Liver (tissue), 9 donors: ENCODE measurements around the gene ZNF536. TPM values are rescaled to one million over a fixed set of nuclear protein-coding genes. Genes with fewer than 3 reads are reported as not detected.

ENCODE experiments used
- DNase-seq: peaks from one replicate; pipeline ENCODE4 v3.0.0-alpha.2; 2017; ENCODE audit warnings: low spot score
- H3K27ac ChIP-seq, 2 donors: one replicate each; pipeline ENCODE4 v1.7.0; 2013; ENCODE audit warnings: inconsistent platforms in 2 of 2, low read length in 2 of 2, control low read depth in 1 of 2, low read depth in 1 of 2, mild to moderate bottlenecking in 1 of 2
- H3K27me3 ChIP-seq, 4 donors: one replicate each; pipeline versions ENCODE4 v1.6.1 to v1.7.0; 2013; ENCODE audit warnings: low read length in 3 of 4, inconsistent platforms in 1 of 4, mild to moderate bottlenecking in 1 of 4, moderate library complexity in 1 of 4; ENCODE audit not compliant: control insufficient read depth in 4 of 4, insufficient read depth in 4 of 4
- H3K36me3 ChIP-seq, 4 donors: one replicate each; pipeline versions ENCODE4 v1.6.1 to v1.7.0; 2013; ENCODE audit warnings: low read length in 3 of 4, mild to moderate bottlenecking in 3 of 4, low read depth in 1 of 4, moderate library complexity in 1 of 4; ENCODE audit not compliant: control insufficient read depth in 4 of 4, insufficient read depth in 3 of 4
- H3K4me1 ChIP-seq, 4 donors: one replicate each; pipeline versions ENCODE4 v1.6.1 to v1.7.0; 2013; ENCODE audit warnings: low read length in 3 of 4, mild to moderate bottlenecking in 3 of 4, moderate library complexity in 1 of 4; ENCODE audit not compliant: control insufficient read depth in 4 of 4, insufficient read depth in 4 of 4
- H3K4me3 ChIP-seq, 3 donors: one replicate each; pipeline versions ENCODE4 v1.6.1 to v1.7.0; 2013; ENCODE audit warnings: low read length in 3 of 3, control low read depth in 1 of 3, low read depth in 1 of 3, mild to moderate bottlenecking in 1 of 3
- H3K9ac ChIP-seq, 2 donors: one replicate each; pipeline ENCODE4 v1.7.0; 2013; ENCODE audit warnings: low read length in 2 of 2, mild to moderate bottlenecking in 2 of 2, moderate library complexity in 2 of 2, control low read depth in 1 of 2, low read depth in 1 of 2
- H3K9me3 ChIP-seq, 4 donors: one replicate each; pipeline versions ENCODE4 v1.6.1 to v1.7.0; 2013; ENCODE audit warnings: low read length in 3 of 4; ENCODE audit not compliant: control insufficient read depth in 4 of 4
- EGR1 ChIP-seq, 2 donors: IDR thresholded peaks; 2 replicates each; pipeline ENCODE4 v1.6.1; 2016 to 2018; ENCODE audit warnings: antibody characterized with exemption in 2 of 2, low read depth in 2 of 2
- FOXA1 ChIP-seq: IDR thresholded peaks from 2 replicates; pipeline ENCODE4 v1.6.1; 2016; ENCODE audit warnings: antibody characterized with exemption
- FOXA2 ChIP-seq: IDR thresholded peaks from 2 replicates; pipeline ENCODE4 v1.6.1; 2016; ENCODE audit warnings: antibody characterized with exemption
- GABPA ChIP-seq, 2 donors: IDR thresholded peaks in 1 of 2; conservative IDR thresholded peaks in 1 of 2; 2 replicates each; pipeline ENCODE4 v1.6.1; 2016; ENCODE audit warnings: antibody characterized with exemption in 2 of 2, mild to moderate bottlenecking in 1 of 2, moderate library complexity in 1 of 2
- HNF4G ChIP-seq: IDR thresholded peaks from 2 replicates; pipeline ENCODE4 v1.6.1; 2016; ENCODE audit warnings: antibody characterized with exemption
- JUND ChIP-seq, 2 donors: IDR thresholded peaks; 2 replicates each; pipeline ENCODE4 v1.6.1; 2016; ENCODE audit warnings: antibody characterized with exemption in 2 of 2
- RAD21 ChIP-seq, 2 donors: IDR thresholded peaks; 2 replicates each; pipeline ENCODE4 v1.6.1; 2016; ENCODE audit warnings: antibody characterized with exemption in 2 of 2, mild to moderate bottlenecking in 2 of 2
- RXRA ChIP-seq, 2 donors: IDR thresholded peaks; 2 replicates each; pipeline ENCODE4 v1.6.1; 2017 to 2018; ENCODE audit warnings: antibody characterized with exemption in 2 of 2, mild to moderate bottlenecking in 1 of 2
- SP1 ChIP-seq: IDR thresholded peaks from 2 replicates; pipeline ENCODE4 v1.6.1; 2018; ENCODE audit warnings: antibody characterized with exemption, mild to moderate bottlenecking
- YY1 ChIP-seq: IDR thresholded peaks from 2 replicates; pipeline ENCODE4 v1.6.1; 2016; ENCODE audit warnings: antibody characterized with exemption, mild to moderate bottlenecking
- WGBS: extraction: QIAGEN DNeasy Blood & Tissue Kit; methylation state at CpG from one replicate; pipeline ENCODE4 v1.1.7; 2013; 5-methylcytosine and 5-hydroxymethylcytosine counted together
- polyA plus RNA-seq, 2 donors: library from polyadenylated mRNA; stranded (reverse) in 1 of 2; unstranded in 1 of 2; fragments of 200-250 nt in 1 of 2; fragments of >200 nt in 1 of 2; fragmentation: Nextera tagmentation in 1 of 2; extraction: Ambion mirVana in 1 of 2; gene quantifications; one replicate each; pipeline versions ENCODE4 v1.2.1 to v1.2.3, GENCODE V29; 2013 to 2015
- total RNA-seq, 2 donors: library from RNA; depleted of rRNA; stranded (reverse); fragments of >200 nt; gene quantifications; one replicate each; pipeline ENCODE4 v1.2.3, GENCODE V29; 2014
- TF ChIP-seq, protein P1 (sequence below): fragments of 150-350 bp; IDR thresholded peaks from 2 replicates; pipeline ENCODE4 v1.5.1; 2017; ENCODE audit warnings: improper control_type of control experiment, low read depth, low read length; ENCODE audit not compliant: missing input control
- TF ChIP-seq, protein P2 (sequence below): IDR thresholded peaks from 2 replicates; pipeline ENCODE4 v1.6.1; 2016; ENCODE audit warnings: antibody characterized with exemption
- TF ChIP-seq, protein P3 (sequence below): IDR thresholded peaks from 2 replicates; pipeline ENCODE4 v1.6.1; 2016; ENCODE audit warnings: antibody characterized with exemption, mild to moderate bottlenecking
- TF ChIP-seq, protein P4 (sequence below): IDR thresholded peaks from 2 replicates; pipeline ENCODE4 v1.6.1; 2016; ENCODE audit warnings: antibody characterized with exemption
- donor health status: healthy.
- donor health status: healthy.
- donor health status: healthy.
- donor health status: healthy.
- donor health status: healthy.

ZNF536 gene
- total and polyA plus RNA-seq, 4 donors = 0.02 to 0.17 (median 0.08) TPM

DNA sequence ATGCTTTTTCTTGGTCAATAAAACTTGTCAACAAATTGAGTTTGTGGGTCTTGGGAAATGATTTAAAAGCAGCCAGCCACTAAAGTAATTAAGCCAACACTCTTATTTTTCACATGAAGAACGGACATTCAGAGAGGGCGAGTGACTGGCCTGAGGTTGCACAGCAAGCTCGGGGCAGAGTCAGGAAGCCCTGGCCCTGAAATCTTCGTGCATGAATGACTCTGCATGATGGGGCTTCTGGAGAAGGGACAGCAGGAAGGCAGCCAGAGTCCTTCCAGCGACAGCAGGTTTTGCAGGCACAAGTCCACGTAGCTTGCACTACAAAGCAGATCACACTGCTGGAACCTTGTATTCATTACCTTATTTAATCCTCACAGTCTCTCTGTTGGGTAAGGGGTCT, 232.5 kb downstream of the ZNF536 start:
- H3K4me1 ChIP-seq = no peaks in the 10 kb centered on the region
- H3K9ac ChIP-seq = no peak overlapping the region
- H3K36me3 ChIP-seq = no peaks in the 10 kb centered on the region
- TF ChIP-seq, protein P1, sequence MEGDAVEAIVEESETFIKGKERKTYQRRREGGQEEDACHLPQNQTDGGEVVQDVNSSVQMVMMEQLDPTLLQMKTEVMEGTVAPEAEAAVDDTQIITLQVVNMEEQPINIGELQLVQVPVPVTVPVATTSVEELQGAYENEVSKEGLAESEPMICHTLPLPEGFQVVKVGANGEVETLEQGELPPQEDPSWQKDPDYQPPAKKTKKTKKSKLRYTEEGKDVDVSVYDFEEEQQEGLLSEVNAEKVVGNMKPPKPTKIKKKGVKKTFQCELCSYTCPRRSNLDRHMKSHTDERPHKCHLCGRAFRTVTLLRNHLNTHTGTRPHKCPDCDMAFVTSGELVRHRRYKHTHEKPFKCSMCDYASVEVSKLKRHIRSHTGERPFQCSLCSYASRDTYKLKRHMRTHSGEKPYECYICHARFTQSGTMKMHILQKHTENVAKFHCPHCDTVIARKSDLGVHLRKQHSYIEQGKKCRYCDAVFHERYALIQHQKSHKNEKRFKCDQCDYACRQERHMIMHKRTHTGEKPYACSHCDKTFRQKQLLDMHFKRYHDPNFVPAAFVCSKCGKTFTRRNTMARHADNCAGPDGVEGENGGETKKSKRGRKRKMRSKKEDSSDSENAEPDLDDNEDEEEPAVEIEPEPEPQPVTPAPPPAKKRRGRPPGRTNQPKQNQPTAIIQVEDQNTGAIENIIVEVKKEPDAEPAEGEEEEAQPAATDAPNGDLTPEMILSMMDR = no peak
- TF ChIP-seq, protein P2, sequence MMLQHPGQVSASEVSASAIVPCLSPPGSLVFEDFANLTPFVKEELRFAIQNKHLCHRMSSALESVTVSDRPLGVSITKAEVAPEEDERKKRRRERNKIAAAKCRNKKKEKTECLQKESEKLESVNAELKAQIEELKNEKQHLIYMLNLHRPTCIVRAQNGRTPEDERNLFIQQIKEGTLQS = no peak
- no peak for TF ChIP-seq GABPA (IDR thresholded peaks at IDR 0.05 in 1 of 2, conservative IDR thresholded peaks at IDR 0.05 in 1 of 2)
- TF ChIP-seq EGR1 (IDR thresholded peaks at IDR 0.05; ENCODE audit: low read depth in 2 of 2) = no peak
- no peak for TF ChIP-seq JUND (IDR thresholded peaks at IDR 0.05)
- no peak for TF ChIP-seq RXRA (IDR thresholded peaks at IDR 0.05)
- TF ChIP-seq, protein P3, sequence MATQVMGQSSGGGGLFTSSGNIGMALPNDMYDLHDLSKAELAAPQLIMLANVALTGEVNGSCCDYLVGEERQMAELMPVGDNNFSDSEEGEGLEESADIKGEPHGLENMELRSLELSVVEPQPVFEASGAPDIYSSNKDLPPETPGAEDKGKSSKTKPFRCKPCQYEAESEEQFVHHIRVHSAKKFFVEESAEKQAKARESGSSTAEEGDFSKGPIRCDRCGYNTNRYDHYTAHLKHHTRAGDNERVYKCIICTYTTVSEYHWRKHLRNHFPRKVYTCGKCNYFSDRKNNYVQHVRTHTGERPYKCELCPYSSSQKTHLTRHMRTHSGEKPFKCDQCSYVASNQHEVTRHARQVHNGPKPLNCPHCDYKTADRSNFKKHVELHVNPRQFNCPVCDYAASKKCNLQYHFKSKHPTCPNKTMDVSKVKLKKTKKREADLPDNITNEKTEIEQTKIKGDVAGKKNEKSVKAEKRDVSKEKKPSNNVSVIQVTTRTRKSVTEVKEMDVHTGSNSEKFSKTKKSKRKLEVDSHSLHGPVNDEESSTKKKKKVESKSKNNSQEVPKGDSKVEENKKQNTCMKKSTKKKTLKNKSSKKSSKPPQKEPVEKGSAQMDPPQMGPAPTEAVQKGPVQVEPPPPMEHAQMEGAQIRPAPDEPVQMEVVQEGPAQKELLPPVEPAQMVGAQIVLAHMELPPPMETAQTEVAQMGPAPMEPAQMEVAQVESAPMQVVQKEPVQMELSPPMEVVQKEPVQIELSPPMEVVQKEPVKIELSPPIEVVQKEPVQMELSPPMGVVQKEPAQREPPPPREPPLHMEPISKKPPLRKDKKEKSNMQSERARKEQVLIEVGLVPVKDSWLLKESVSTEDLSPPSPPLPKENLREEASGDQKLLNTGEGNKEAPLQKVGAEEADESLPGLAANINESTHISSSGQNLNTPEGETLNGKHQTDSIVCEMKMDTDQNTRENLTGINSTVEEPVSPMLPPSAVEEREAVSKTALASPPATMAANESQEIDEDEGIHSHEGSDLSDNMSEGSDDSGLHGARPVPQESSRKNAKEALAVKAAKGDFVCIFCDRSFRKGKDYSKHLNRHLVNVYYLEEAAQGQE = no peak
- no peak for TF ChIP-seq RAD21 (IDR thresholded peaks at IDR 0.05)
- peaks cover 0 to 3% (median 1%) of the 10 kb centered on the region in 4 donors for H3K27me3 ChIP-seq
- no peak for DNase-seq
- H3K4me3 ChIP-seq = no peak overlapping the region
- WGBS = 69% methylated on average over 6 of the region's 6 CpGs
- no peak overlapping the region for H3K27ac ChIP-seq
- no peaks in the 10 kb centered on the region for H3K9me3 ChIP-seq

DNA sequence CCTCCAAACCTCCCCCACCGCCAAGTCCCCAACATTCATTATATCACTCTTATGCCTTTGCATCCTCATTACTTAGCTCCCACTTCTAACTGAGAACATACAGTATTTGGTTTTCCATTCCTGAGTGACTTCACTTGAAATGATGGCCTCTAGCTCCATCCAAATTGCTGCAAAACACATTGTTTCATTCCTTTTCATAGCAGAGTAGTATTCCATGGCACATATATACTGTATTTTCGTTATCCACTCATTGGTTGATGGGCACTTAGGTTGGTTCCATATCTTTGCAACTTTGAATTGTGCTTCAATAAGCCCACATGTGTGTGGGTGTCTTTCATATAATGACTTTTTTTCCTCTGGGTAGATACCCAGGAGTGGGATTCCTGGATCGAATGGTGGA, 233.1 kb downstream of the ZNF536 start:
- 76% methylated on average over 3 of the region's 3 CpGs for WGBS
- TF ChIP-seq, protein P4, sequence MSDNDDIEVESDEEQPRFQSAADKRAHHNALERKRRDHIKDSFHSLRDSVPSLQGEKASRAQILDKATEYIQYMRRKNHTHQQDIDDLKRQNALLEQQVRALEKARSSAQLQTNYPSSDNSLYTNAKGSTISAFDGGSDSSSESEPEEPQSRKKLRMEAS = no peak
- TF ChIP-seq SP1 (no peak), FOXA2 (no peak), GABPA (IDR thresholded peaks at IDR 0.05 in 1 of 2, conservative IDR thresholded peaks at IDR 0.05 in 1 of 2) (no peak), YY1 (no peak), HNF4G (no peak), FOXA1 (no peak), RAD21 (IDR thresholded peaks at IDR 0.05) (no peak)
- H3K9ac ChIP-seq = no peak overlapping the region

More for the DNA sequence above, 233.1 kb downstream of the ZNF536 start:
- no peaks in the 10 kb centered on the region for H3K4me1 ChIP-seq
- H3K4me3 ChIP-seq = no peak overlapping the region
- H3K27ac ChIP-seq = no peak overlapping the region
- peaks cover 0 to 2% (median 1%) of the 10 kb centered on the region in 4 donors for H3K27me3 ChIP-seq
- DNase-seq = no peak
- H3K9me3 ChIP-seq = no peaks in the 10 kb centered on the region
- no peaks in the 10 kb centered on the region for H3K36me3 ChIP-seq
